Measurements from ENCODE around the gene RIMBP2.
A peak's percentile ranks its signal among the peaks of the same experiment; 100 is the strongest.
"Not testable (repeated sequence)": the region's sequence is repeated elsewhere in the genome, so short reads cannot be mapped to it uniquely, and the experiment has no call there.

RIMBP2 gene

DNA sequence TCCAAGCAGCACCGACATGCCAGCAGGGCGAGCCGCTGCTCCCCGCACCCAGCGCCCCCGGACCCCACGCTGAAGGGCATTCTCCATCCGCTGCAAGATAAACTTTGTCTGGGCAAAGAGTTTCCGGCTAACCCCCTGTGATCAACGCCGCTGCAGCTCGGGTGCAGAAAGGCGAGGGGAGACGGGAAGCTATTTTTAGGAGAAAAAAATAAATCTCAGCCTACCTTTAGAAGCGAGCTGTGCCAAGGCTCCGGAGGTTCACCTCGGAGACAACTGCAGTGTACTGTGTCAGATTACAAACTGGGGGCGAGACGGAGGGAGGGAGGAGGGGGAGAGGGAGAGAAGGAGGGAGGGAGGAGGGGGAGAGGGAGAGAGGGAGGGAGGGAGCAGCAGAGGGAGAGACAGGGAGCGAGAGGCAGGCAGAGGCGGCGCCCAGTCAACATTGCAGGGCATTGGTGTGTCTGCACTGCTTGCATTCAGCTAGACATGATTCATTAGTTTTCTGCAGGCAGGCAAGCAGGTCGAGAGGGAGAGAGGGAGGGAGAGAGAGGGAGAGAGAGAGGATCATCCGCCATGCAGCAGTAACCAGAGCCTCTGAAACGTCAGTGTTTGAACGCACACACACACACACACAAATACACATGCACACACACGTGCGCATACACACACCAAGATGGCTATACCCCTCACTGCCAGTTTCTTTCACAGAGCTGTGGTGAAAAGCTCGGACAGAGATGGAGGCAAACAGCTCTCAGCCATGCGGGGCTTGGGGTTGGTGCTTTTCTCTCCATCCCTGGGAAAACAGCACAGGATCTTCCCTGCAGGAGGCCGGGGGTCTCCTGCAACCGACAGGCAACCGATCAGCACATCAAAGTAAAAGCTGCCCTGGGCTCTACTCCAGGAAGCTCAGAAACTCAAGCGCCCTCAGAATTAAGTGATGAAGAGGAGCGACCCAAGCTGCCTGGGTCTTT lies at the start of gene RIMBP2:
Gene RIMBP2, minus strand, starts transcription at position 302 of the 971 bp plus-strand sequence. CDS start 237,286 bp downstream, outside the sequence.
- peak; percentile 83 for DNase-seq (ENCODE audit: low spot score)

- DNase-seq (ENCODE audit: low spot score) = no peak
Measured at GRCh38 chr12:130765186-130765659, 49.1 kb upstream of the RIMBP2 start.

DNA sequence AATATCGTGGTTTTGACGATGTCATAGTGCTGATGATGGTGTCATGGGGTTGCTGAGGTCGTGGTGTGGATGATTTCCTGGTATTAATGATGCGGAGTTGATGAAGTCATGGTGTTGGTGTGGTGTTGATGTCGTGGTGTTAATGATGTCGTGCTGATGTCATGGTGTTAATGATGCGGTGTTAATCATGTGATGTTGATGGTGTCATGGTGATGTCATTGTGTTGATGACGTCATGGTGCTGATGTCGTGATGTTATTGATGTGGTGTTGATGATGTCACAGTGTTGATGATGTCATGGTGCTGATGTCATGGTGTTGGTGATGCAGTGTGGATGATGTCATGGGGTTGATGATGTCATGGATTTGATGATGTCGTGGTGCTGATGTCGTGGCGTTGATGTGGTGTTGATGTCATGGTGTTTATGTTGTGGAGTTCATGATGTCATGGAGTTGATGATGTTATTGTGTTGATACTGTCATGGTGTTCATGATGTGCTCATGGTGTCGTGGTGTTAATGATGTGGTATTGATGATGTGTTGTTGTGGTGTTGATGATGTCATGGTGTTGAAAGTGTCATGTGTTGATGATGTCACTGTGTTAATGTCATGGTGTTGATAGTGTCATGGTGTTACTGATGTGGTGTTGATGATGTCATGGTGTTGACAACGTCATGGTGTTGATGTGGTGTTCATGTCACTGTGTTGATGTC lies 48.5 kb upstream of the RIMBP2 start:
- no peak for DNase-seq (ENCODE audit: low spot score)

DNA sequence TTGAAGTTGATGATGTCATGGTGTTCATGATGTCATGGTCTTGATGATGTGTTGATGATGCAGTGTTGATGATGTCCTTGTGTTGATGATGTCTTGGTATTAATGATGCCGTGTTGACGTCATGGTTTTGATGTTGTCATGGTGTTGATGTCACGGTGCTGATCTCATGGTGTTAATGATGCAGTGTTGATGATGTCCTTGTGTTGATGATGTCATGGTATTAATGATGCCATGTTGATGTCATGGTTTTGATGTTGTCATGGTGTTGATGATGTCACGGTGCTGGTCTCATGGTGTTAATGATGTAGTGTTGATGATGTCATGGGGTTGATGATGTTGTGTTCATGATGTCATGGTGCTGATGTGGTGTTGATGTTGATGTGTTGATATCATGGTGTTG lies 48.0 kb upstream of the RIMBP2 start:
- no peak for DNase-seq (ENCODE audit: low spot score)

GRCh38 chr12:130762319-130762675 lies 46.2 kb upstream of the RIMBP2 start:
- no peak for DNase-seq (ENCODE audit: low spot score)

DNA sequence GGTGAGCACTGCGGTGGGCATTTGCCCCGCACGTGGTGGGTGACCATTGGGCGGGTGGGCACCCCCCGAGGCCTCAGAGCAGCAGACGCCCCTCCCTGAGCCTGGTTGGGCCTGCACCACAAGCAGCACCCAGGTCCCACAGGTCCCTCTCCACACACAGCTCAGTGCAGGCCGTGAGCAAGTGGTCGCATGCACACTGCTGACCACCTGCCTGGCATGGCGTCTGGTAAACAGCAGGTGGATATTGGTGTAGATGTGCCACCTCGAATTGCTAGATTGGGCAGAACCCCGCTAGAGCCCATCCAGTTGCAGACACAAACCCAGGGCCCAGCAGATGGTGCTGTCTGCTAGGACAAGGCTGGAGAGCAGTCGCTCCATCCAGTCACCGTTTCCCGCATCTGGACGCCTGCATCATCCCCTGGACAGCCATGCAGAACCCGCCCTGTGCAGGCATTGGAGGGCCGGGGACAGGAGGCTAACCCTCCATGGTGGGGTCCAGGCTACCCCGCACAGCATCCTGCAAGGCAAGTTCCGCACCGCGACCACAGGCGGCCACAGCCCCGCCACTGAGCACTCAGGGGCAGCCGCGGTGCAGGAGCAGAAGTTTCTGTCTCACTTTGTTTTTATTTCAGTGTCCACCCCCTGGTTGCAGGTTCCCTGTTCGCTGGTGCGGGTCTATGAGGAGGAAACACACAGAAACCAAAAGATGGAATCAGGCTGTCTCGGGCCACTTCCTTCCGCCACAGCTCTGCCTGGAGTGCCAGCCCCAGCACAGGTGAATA lies 45.6 kb upstream of the RIMBP2 start:
- DNase-seq (ENCODE audit: low spot score) = peak; percentile 88

- no peak for DNase-seq (ENCODE audit: low spot score)
Measured at GRCh38 chr12:130754234-130754901, 38.3 kb upstream of the RIMBP2 start.

GRCh38 chr12:130752692-130753230 lies 36.7 kb upstream of the RIMBP2 start:
- peak; percentile 89 for DNase-seq (ENCODE audit: low spot score)

DNA sequence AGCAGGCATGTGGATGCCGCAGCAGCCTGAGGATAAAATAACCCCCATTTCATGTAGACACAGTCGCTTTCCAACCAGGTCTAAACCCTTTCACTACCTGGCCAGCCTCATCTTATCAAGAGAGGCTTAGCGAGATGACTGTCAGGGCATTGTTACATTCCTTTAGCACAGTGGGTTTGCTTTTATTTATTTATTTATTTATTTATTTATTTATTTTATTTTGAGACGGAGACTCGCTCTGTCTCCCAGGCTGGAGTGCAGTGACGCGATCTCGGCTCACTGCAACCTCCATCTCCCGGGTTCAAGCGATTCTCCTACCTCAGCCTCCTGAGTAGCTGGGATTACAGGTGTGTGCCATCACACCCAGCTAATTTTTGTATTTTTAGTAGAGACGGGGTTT lies 35.9 kb upstream of the RIMBP2 start:
- DNase-seq (ENCODE audit: low spot score) = not testable (repeated sequence)

DNA sequence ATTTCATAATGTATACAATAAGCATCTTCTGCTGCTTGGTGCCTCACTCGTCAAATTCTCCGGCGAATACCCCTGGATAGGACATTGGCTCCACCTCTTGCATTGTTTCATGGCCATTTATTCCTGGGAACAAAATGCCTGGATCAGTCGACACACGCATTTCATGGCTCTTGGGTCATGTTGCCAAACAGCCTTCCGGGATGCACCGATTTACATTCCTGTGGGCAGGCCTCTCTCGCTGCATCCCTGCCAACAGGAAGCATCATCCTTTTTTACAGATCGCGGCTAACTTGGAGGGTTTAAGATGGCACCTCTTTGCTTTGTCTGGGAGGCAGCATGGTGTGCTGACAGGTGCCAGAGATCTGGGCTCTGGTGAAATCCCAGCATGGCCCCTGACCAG lies 32.7 kb upstream of the RIMBP2 start:
- DNase-seq (ENCODE audit: low spot score) = no peak

DNA sequence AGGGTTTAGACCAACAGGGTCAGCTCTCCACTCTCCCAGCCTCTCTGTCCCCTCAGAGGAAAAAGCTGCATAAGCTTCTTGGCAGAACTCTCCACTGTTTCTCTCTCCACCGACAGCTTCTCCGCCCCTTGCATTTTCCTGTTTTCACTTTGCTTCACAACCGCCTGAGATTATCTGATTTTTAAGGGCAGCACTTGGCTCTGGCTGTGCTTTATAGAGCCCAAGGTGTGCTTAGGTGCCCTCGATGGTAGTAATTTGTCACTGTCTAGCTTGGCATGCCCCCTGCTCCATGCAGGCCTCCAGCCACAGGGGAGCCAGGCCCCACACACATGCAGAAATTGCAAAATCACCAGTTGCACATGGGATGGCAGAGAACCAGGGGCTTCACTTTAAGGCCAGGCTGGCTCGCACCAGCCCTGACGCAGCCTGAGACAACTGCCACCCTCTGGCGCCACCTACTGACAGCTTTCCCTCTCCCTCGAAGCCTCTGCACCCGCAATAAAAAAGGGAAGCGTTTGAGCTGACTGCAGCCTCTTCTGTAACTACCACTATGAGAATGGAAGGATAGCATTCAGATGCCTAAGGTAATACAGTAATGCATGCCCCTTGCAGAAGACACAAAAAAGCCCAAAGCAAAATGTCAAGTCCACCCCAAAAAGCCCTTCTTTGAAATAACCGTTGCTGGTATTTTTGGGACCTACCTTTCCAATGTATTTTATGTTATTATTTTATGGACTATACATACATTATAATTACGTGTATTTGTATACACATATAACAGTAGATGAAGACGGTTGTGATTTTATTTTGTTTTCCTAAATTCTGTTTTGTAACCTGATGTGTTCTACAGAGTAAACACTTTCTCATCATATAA lies 32.0 kb upstream of the RIMBP2 start:
- peak; percentile 93 for DNase-seq (ENCODE audit: low spot score)

- no peak for DNase-seq (ENCODE audit: low spot score)
Measured at GRCh38 chr12:130746546-130746945, 30.4 kb upstream of the RIMBP2 start.

- no peak for DNase-seq (ENCODE audit: low spot score)
Measured at GRCh38 chr12:130745921-130746320, 29.8 kb upstream of the RIMBP2 start.

GRCh38 chr12:130744274-130744673 lies 28.2 kb upstream of the RIMBP2 start:
- no peak for DNase-seq (ENCODE audit: low spot score)

- no peak for DNase-seq (ENCODE audit: low spot score)
Measured at GRCh38 chr12:130743606-130744005, 27.5 kb upstream of the RIMBP2 start.

- peak; percentile 25 for DNase-seq (ENCODE audit: low spot score)
Measured at GRCh38 chr12:130743176-130743575, 27.1 kb upstream of the RIMBP2 start.

DNA sequence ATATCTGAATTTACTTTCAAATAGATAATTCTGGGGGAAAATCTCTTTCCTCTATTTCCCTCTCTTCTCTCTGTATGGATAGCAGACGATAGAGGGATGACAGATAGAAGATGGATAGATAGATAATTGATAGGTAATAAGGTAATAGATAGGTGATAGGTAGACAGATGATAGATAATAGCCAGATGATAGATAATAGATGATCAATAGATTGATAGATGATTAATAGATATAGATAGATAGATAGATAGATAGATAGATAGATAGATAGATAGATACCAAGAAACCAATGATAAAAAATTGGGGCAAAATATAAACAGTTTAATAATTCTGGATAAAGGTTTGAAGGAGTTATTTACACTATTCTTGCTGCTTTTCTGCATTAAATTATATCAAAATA lies 26.6 kb upstream of the RIMBP2 start:
- no peak for DNase-seq (ENCODE audit: low spot score)

DNA sequence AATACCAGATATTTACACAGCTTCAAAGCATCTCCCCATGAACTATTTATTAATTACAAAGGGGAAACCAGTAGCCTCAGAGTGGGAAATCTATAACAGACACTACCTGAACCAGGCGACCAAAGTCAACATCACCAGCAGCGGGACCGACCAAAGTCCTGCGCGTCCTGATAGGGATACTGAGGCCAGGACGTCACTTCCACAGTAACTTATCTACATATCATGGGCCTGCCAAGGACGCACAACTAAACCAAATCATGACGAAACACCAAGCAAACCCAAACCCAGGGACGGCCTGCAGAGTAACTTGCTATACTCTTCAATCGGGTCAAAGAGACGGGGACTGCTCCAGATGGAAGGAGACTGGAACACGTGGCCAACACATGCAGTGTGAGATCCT lies 26.0 kb upstream of the RIMBP2 start:
- DNase-seq (ENCODE audit: low spot score) = peak; percentile 36

DNA sequence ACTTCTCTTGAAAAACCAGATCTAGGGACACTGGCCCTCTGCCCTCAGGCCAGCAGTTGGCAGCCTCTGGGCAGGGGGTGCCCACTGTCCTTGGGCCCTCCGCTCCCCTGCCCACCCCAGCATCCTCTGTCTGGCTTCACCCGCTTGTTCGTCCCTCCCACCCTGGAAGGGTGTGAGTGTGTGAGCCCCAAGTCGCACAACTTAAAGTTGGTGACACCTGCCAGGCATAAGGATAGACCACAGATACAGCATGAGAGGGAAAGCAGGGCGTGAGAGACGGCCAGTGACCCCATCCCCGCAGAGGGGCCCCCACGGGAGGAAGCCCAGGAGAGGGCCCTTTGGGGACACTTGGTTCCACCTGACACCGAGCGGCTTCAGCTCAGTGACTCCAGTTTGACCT lies 23.5 kb upstream of the RIMBP2 start:
- peak; percentile 29 for DNase-seq (ENCODE audit: low spot score)

GRCh38 chr12:130738403-130738802 lies 22.3 kb upstream of the RIMBP2 start:
- DNase-seq (ENCODE audit: low spot score) = not testable (repeated sequence)
